ENCODE data around the gene SEMA3E.

GRCh38 chr7:83337050-83337449, 311.9 kb downstream of the SEMA3E start:
- TF ChIP-seq CTCF (IDR thresholded peaks at IDR 0.05; ENCODE audit: poor library complexity, severe bottlenecking) (no peak), EP300 (conservative IDR thresholded peaks at IDR 0.05; ENCODE audit: poor library complexity, severe bottlenecking) (no peak), RAD21 (conservative IDR thresholded peaks at IDR 0.05) (no peak), SMC3 (conservative IDR thresholded peaks at IDR 0.05; ENCODE audit: poor library complexity) (no peak), POLR2AphosphoS5 (IDR thresholded peaks at IDR 0.05) (no peak), EZH2 (IDR thresholded peaks at IDR 0.05; ENCODE audit: borderline replicate concordance, insufficient read depth, low read length, poor library complexity, severe bottlenecking) (no peak), REST (IDR thresholded peaks at IDR 0.05; ENCODE audit: borderline replicate concordance) (no peak), TAF1 (IDR thresholded peaks at IDR 0.05; ENCODE audit: low read depth) (no peak), MXI1 (conservative IDR thresholded peaks at IDR 0.05; ENCODE audit: poor library complexity, severe bottlenecking) (no peak)

Data from neural cell (in vitro differentiated cells).